Prostate gland (tissue), 2 donors: ENCODE results near the gene TLR2.

ENCODE experiments used
- POLR2A ChIP-seq: fragments of 450-650 bp; IDR thresholded peaks from one replicate; pipeline ENCODE4 v1.6.1; 2016; ENCODE audit warnings: antibody characterized with exemption, mild to moderate bottlenecking
- POLR2AphosphoS5 ChIP-seq: sonication (generic); formaldehyde crosslinking; IDR thresholded peaks from one replicate; pipeline ENCODE4 v1.6.1; 2017; ENCODE audit warnings: antibody characterized with exemption
- TF ChIP-seq, protein P1 (sequence below), 4 experiments: fragments of 200-600 bp in 2 of 4; fragments of 450-650 bp in 2 of 4; sonication (generic) in 2 of 4; IDR thresholded peaks; 1 replicate in 3 of 4; 2 replicates in 1 of 4; pipeline ENCODE4 v1.5.1; 2016 to 2019; ENCODE audit warnings: antibody characterized with exemption in 4 of 4, mild to moderate bottlenecking in 2 of 4, moderate library complexity in 2 of 4

DNA sequence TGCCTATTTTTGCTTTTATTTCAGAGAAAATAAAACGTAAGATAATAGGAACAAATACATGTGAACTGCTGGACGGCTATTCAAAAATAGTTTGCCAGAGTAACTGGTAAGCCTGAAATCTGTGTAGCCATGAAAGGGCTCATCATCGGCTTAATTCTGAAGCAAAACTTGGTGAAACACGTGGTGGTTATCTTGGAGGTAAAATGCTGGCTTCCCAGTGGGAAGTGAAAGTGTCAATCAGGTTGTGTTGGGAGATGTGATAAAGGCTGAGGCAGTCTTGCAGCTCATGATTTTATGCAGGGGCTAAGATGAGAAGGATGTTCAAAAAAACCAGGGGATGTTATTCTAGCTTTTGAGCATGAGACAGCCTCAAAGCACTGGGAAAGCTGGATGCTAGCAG is 36.1 kb upstream of the TLR2 start:
- TF ChIP-seq, protein P1, sequence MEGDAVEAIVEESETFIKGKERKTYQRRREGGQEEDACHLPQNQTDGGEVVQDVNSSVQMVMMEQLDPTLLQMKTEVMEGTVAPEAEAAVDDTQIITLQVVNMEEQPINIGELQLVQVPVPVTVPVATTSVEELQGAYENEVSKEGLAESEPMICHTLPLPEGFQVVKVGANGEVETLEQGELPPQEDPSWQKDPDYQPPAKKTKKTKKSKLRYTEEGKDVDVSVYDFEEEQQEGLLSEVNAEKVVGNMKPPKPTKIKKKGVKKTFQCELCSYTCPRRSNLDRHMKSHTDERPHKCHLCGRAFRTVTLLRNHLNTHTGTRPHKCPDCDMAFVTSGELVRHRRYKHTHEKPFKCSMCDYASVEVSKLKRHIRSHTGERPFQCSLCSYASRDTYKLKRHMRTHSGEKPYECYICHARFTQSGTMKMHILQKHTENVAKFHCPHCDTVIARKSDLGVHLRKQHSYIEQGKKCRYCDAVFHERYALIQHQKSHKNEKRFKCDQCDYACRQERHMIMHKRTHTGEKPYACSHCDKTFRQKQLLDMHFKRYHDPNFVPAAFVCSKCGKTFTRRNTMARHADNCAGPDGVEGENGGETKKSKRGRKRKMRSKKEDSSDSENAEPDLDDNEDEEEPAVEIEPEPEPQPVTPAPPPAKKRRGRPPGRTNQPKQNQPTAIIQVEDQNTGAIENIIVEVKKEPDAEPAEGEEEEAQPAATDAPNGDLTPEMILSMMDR (IDR thresholded peaks at IDR 0.05), result no peak
- no peak for TF ChIP-seq POLR2A
- no peak for TF ChIP-seq POLR2AphosphoS5
